CD14-positive monocyte (primary cell): ENCODE data around the gene COL26A1. TPM values are rescaled to one million over a fixed set of nuclear protein-coding genes. Genes with fewer than 3 reads are reported as not detected.

Experiments used
- DNase-seq, 3 donors: peaks; one replicate each; pipeline ENCODE4 v3.0.0-alpha.2; 2011 to 2022
- H2AFZ ChIP-seq: 2 replicates; pipeline ENCODE4 v1.6.0; 2012; ENCODE audit warnings: mild to moderate bottlenecking, low read depth, low read length, inconsistent platforms; ENCODE audit not compliant: insufficient read depth, poor library complexity, severe bottlenecking
- H3K27ac ChIP-seq, 2 donors: 1 replicate in 1 of 2; 2 replicates in 1 of 2; pipeline ENCODE4 v1.5.1; 2012 to 2013; ENCODE audit warnings: low read length in 2 of 2, control low read depth in 1 of 2, inconsistent platforms in 1 of 2, low read depth in 1 of 2, mild to moderate bottlenecking in 1 of 2
- H3K27me3 ChIP-seq, 2 donors: one replicate each; pipeline versions ENCODE4 v1.6.0 to v1.6.1; 2011 to 2013; ENCODE audit warnings: low read length in 2 of 2; ENCODE audit not compliant: control insufficient read depth in 2 of 2, insufficient read depth in 2 of 2
- H3K36me3 ChIP-seq, 2 donors: replicated peaks in 1 of 2; 1 replicate in 1 of 2; 2 replicates in 1 of 2; pipeline versions ENCODE4 v1.5.1 to v1.6.1; 2012 to 2013; ENCODE audit warnings: low read length in 2 of 2, control low read depth in 1 of 2, inconsistent platforms in 1 of 2, mild to moderate bottlenecking in 1 of 2; ENCODE audit not compliant: insufficient read depth in 2 of 2, control insufficient read depth in 1 of 2
- H3K4me1 ChIP-seq, 2 donors: 1 replicate in 1 of 2; 2 replicates in 1 of 2; pipeline versions ENCODE4 v1.5.1 to v1.6.1; 2012 to 2013; ENCODE audit warnings: low read length in 2 of 2, control low read depth in 1 of 2, inconsistent platforms in 1 of 2, mild to moderate bottlenecking in 1 of 2, moderate library complexity in 1 of 2; ENCODE audit not compliant: insufficient read depth in 2 of 2, control insufficient read depth in 1 of 2
- H3K4me2 ChIP-seq: replicated peaks from 2 replicates; pipeline ENCODE3; 2012; ENCODE audit warnings: low read length, moderate library complexity, mild to moderate bottlenecking; ENCODE audit not compliant: poor library complexity, severe bottlenecking; ENCODE audit errors: extremely low read depth
- H3K4me3 ChIP-seq, 3 experiments: fragments of 200-600 bp in 1 of 3; sonication (generic) in 1 of 3; replicated peaks in 1 of 3; 1 replicate in 2 of 3; 2 replicates in 1 of 3; pipeline ENCODE4 v1.5.1; 2011 to 2013; ENCODE audit warnings: low read length in 3 of 3, mild to moderate bottlenecking in 3 of 3, control low read depth in 2 of 3, low read depth in 2 of 3, inconsistent platforms in 1 of 3, moderate library complexity in 1 of 3
- H3K79me2 ChIP-seq: 2 replicates; pipeline ENCODE4 v1.6.0; 2012; ENCODE audit warnings: mild to moderate bottlenecking, control low read depth, inconsistent platforms, low read length, moderate library complexity; ENCODE audit not compliant: insufficient read depth
- H3K9ac ChIP-seq: 2 replicates; pipeline ENCODE4 v1.6.0; 2017; ENCODE audit warnings: low read length, mild to moderate bottlenecking; ENCODE audit not compliant: insufficient read depth, poor library complexity, severe bottlenecking
- H3K9me3 ChIP-seq, 2 donors: replicated peaks in 1 of 2; 1 replicate in 1 of 2; 2 replicates in 1 of 2; pipeline versions ENCODE4 v1.5.1 to v1.6.1; 2012 to 2013; ENCODE audit warnings: low read length in 2 of 2, control low read depth in 1 of 2; ENCODE audit not compliant: control insufficient read depth in 1 of 2, insufficient read depth in 1 of 2
- H4K20me1 ChIP-seq: 2 replicates; pipeline ENCODE4 v1.6.0; 2012; ENCODE audit warnings: mild to moderate bottlenecking, low read length, control low read depth, moderate library complexity; ENCODE audit not compliant: insufficient read depth
- H3K27ac Mint-ChIP-seq, 7 donors: one replicate each; pipeline ENCODE4 v1.8.0; 2020; ENCODE audit warnings: mild to moderate bottlenecking in 7 of 7, mixed read lengths in 7 of 7, moderate library complexity in 6 of 7, inconsistent platforms in 2 of 7
- H3K27me3 Mint-ChIP-seq, 3 donors: one replicate each; pipeline ENCODE4 v1.8.0; 2021 to 2022; ENCODE audit warnings: low read depth in 3 of 3, mild to moderate bottlenecking in 3 of 3, mixed read lengths in 3 of 3, moderate library complexity in 3 of 3, inconsistent platforms in 1 of 3
- H3K36me3 Mint-ChIP-seq, 2 donors: one replicate each; pipeline ENCODE4 v1.8.0; 2020; ENCODE audit warnings: mixed read lengths in 2 of 2, inconsistent platforms in 1 of 2, mild to moderate bottlenecking in 1 of 2
- H3K4me1 Mint-ChIP-seq: one replicate; pipeline ENCODE4 v1.8.0; 2020; ENCODE audit warnings: mild to moderate bottlenecking, mixed read lengths
- H3K4me3 Mint-ChIP-seq, 2 donors: one replicate each; pipeline ENCODE4 v1.8.0; 2020; ENCODE audit warnings: mild to moderate bottlenecking in 2 of 2, mixed read lengths in 2 of 2, moderate library complexity in 1 of 2
- H3K9me3 Mint-ChIP-seq, 7 donors: one replicate each; pipeline ENCODE4 v1.8.0; 2020 to 2022; ENCODE audit warnings: mixed read lengths in 7 of 7, mild to moderate bottlenecking in 6 of 7, moderate library complexity in 6 of 7, inconsistent platforms in 2 of 7
- WGBS: methylation state at CpG from one replicate; pipeline ENCODE4 v1.1.5; 2013; ENCODE audit warnings: missing lambda C conversion rate; ENCODE audit not compliant: insufficient coverage; 5-methylcytosine and 5-hydroxymethylcytosine counted together
- intact Hi-C, 2 donors: fragments of 100-400 bp; cut with micrococcal nuclease; formaldehyde crosslinking; loops; one replicate each; pipeline versions ENCODE4 v1.15.0 to v1.15.1; 2023
- polyA plus RNA-seq, 3 donors: library from polyadenylated mRNA; depleted of rRNA in 1 of 3; unstranded in 2 of 3; stranded (reverse) in 1 of 3; fragments of 300-500 nt in 2 of 3; fragments of >200 nt in 1 of 3; fragmentation: Illumina TruSeq in 2 of 3; gene quantifications; 1 replicate in 2 of 3; 2 replicates in 1 of 3; pipeline ENCODE4 v1.2.3, GENCODE V29; 2012 to 2021
- TF ChIP-seq, protein P1 (sequence below): fragments of 200-600 bp; IDR thresholded peaks from one replicate; pipeline ENCODE4 v1.8.0; 2022; ENCODE audit warnings: antibody characterized with exemption, mild to moderate bottlenecking

COL26A1 gene
- polyA plus RNA-seq, 3 donors: not detected

DNA sequence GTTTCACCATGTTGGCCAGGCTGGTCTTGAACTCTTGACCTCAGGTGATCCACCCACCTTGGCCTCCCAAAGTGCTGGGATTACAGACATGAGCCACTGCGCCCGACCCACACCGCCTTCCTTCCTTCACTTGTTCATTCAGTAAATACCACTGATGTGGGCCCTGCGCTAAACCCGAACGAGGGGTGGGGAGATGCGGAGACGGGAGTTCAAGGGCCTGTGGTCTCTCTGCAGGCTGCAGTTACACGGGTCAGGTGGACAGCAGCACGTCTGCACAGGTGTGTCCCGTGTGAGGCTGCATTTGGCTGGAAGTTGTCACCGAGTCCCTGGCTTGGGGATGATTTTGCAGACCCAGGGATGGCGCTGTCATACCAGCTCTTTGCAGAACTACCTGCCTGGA, 38.1 kb downstream of the COL26A1 start:
- DNase-seq: no peak
- H3K9me3 Mint-ChIP-seq: peaks cover 0 to 5% (median 2%) of the 10 kb centered on the region in 7 donors
- Histone ChIP-seq H3K36me3 (no peaks in the 10 kb centered on the region), H4K20me1 (no peaks in the 10 kb centered on the region), H3K9me3 (no peaks in the 10 kb centered on the region), H3K4me3 (no peak overlapping the region), H3K4me1 (no peaks in the 10 kb centered on the region), H3K27ac (no peak overlapping the region), H3K27me3 (no peaks in the 10 kb centered on the region), H2AFZ (no peak overlapping the region), H3K9ac (no peak overlapping the region), H3K79me2 (no peaks in the 10 kb centered on the region), H3K4me2 (no peak overlapping the region)
- peaks cover 0 to 36% (median 5%) of the 10 kb centered on the region in 3 donors for H3K27me3 Mint-ChIP-seq
- 98% methylated on average over 12 of the region's 13 CpGs for WGBS
- no peak overlapping the region for H3K27ac Mint-ChIP-seq
- no peaks in the 10 kb centered on the region for H3K4me1 Mint-ChIP-seq
- intact Hi-C loops: no loop called here
- no peak overlapping the region for H3K4me3 Mint-ChIP-seq
- no peaks in the 10 kb centered on the region for H3K36me3 Mint-ChIP-seq
- TF ChIP-seq, protein P1, sequence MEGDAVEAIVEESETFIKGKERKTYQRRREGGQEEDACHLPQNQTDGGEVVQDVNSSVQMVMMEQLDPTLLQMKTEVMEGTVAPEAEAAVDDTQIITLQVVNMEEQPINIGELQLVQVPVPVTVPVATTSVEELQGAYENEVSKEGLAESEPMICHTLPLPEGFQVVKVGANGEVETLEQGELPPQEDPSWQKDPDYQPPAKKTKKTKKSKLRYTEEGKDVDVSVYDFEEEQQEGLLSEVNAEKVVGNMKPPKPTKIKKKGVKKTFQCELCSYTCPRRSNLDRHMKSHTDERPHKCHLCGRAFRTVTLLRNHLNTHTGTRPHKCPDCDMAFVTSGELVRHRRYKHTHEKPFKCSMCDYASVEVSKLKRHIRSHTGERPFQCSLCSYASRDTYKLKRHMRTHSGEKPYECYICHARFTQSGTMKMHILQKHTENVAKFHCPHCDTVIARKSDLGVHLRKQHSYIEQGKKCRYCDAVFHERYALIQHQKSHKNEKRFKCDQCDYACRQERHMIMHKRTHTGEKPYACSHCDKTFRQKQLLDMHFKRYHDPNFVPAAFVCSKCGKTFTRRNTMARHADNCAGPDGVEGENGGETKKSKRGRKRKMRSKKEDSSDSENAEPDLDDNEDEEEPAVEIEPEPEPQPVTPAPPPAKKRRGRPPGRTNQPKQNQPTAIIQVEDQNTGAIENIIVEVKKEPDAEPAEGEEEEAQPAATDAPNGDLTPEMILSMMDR: no peak

DNA sequence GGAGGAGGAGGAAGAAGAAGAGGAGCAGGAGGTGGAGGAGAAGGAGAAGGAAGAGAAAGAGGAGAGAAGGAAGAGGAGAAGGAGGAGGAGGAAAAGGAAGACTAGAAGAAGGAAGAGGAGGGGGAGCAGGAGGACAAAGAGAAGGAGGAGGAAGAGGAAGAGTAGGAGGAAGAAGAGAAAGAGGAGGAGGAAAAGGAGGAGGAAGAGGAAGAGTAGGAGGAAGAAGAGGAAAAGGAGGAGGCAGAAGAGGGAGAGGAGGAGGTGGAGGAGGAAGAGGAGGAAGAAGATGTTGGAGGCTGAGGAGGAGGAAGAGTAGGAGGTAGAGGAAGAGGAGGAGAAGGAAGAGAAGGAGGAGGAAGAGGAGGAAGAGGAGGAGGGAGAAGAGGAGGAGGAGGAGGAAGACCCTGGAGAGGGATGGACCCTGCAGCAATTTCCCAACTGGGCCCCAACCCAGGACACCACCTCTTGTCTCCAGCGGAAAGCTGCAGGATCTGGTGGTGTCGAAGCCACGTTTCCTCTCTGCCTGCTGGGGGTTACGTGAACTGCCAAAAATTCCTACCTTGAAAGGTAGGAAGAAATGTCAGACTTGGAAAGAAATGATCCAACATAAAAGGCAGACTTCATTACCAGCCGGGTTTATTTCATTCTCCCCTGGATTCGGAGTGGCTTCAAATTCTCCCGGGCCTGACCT, 38.9 kb downstream of the COL26A1 start:
- H3K4me1 Mint-ChIP-seq: no peaks in the 10 kb centered on the region
- Histone ChIP-seq H3K9ac (no peak overlapping the region), H3K4me1 (no peaks in the 10 kb centered on the region), H3K4me2 (no peak overlapping the region), H3K27ac (no peak overlapping the region), H3K27me3 (no peaks in the 10 kb centered on the region), H2AFZ (no peak overlapping the region), H4K20me1 (no peaks in the 10 kb centered on the region), H3K36me3 (no peaks in the 10 kb centered on the region), H3K4me3 (no peak overlapping the region), H3K9me3 (no peaks in the 10 kb centered on the region), H3K79me2 (no peaks in the 10 kb centered on the region)
- H3K36me3 Mint-ChIP-seq: no peaks in the 10 kb centered on the region
- TF ChIP-seq, protein P1: no peak
- DNase-seq: no peak
- 79% methylated on average over 3 of the region's 7 CpGs for WGBS
- intact Hi-C loops: no loop called here
- H3K4me3 Mint-ChIP-seq: no peak overlapping the region
- peaks cover 0 to 5% (median 2%) of the 10 kb centered on the region in 7 donors for H3K9me3 Mint-ChIP-seq
- H3K27ac Mint-ChIP-seq: peak overlapping the region in 1 of 7 donors; percentile 35
- H3K27me3 Mint-ChIP-seq: peaks cover 3 to 35% (median 5%) of the 10 kb centered on the region in 3 donors
